Myometrial cell (primary cell): Measurements from ENCODE around the gene PLCD4. TPM values are rescaled to one million over a fixed set of nuclear protein-coding genes. Genes with fewer than 3 reads are reported as not detected.

ENCODE experiments used
- total RNA-seq: library from RNA; depleted of rRNA; stranded (reverse); fragments of >200 nt; gene quantifications from 2 replicates; pipeline ENCODE4 v1.2.3, GENCODE V29; 2015

The PLCD4 gene
- total RNA-seq: 0.29 and 0.35 TPM in 2 replicates

GRCh38 chr2:218607436-218608115 lies at the start of gene PLCD4:
TSS of gene PLCD4 (plus strand) at chr2:218607899. CDS start at chr2:218615740, 7,841 bp downstream.

GRCh38 chr2:218568190-218569037 lies 39.3 kb upstream of the PLCD4 start, which contains the start of the genes CNOT9 and USP37:
TSS of gene CNOT9 (plus strand) at chr2:218568839. CDS start at chr2:218568955, 116 bp downstream.
TSS of gene USP37 (minus strand) at chr2:218568351. CDS start at chr2:218558653, 9,698 bp downstream.

GRCh38 chr2:218659258-218659987 lies 51.7 kb downstream of the PLCD4 start, which contains the start of the genes BCS1L and ZNF142:
TSS of gene BCS1L (plus strand) at chr2:218659683. CDS start at chr2:218660988, 1,305 bp downstream.
TSS of gene ZNF142 (minus strand) at chr2:218659623. CDS start at chr2:218656429, 3,194 bp downstream.

GRCh38 chr2:218671654-218672566 lies 64.2 kb downstream of the PLCD4 start, which contains the start of the genes RNF25 and STK36:
TSS of gene RNF25 (minus strand) at chr2:218672002. CDS start at chr2:218671970, 32 bp downstream.
TSS of gene STK36 (plus strand) at chr2:218672086. CDS start at chr2:218672830, 744 bp downstream.

Other genes with a start within 250 kb of the PLCD4 start
- gene SLC11A1, start 225.6 kb upstream of the PLCD4 start, total RNA-seq: 0.18 and 0.29 TPM in 2 replicates
- 67.0 and 84.8 TPM in 2 replicates for gene CTDSP1, start 208.0 kb upstream of the PLCD4 start, total RNA-seq
- gene VIL1, start 188.8 kb upstream of the PLCD4 start, total RNA-seq: not detected in 2 replicates
- 2.0 and 8.5 TPM in 2 replicates for gene USP37, start 39.5 kb upstream of the PLCD4 start, total RNA-seq
- gene CNOT9, start 39.1 kb upstream of the PLCD4 start, total RNA-seq: 54.8 and 58.8 TPM in 2 replicates
- gene ZNF142, start 51.7 kb downstream of the PLCD4 start, total RNA-seq: 4.4 and 5.5 TPM in 2 replicates
- 43.8 and 50.2 TPM in 2 replicates for gene BCS1L, start 51.8 kb downstream of the PLCD4 start, total RNA-seq
- 21.9 and 30.7 TPM in 2 replicates for gene RNF25, start 64.1 kb downstream of the PLCD4 start, total RNA-seq
- gene STK36, start 64.2 kb downstream of the PLCD4 start, total RNA-seq: 18.3 and 45.3 TPM in 2 replicates
- gene TTLL4, start 102.9 kb downstream of the PLCD4 start, total RNA-seq: 6.6 and 9.6 TPM in 2 replicates
- 19.3 and 20.4 TPM in 2 replicates for gene CYP27A1, start 174.2 kb downstream of the PLCD4 start, total RNA-seq
- gene PRKAG3, start 223.9 kb downstream of the PLCD4 start, total RNA-seq: not detected in 2 replicates